Adrenal gland (tissue), 5 donors: ENCODE data around the gene EMC8.
"Not testable (repeated sequence)": the region's sequence is repeated elsewhere in the genome, so short reads cannot be mapped to it uniquely, and the experiment has no call there.

Source experiments
- CTCF ChIP-seq, 6 experiments: fragments of 450-650 bp in 4 of 6; fragments of 200-600 bp in 2 of 6; sonication (generic) in 1 of 6; IDR thresholded peaks; 1 replicate in 5 of 6; 2 replicates in 1 of 6; pipeline versions ENCODE4 v1.5.1 to v1.8.0; 2016 to 2021; ENCODE audit warnings: antibody characterized with exemption in 6 of 6, mild to moderate bottlenecking in 2 of 6, moderate library complexity in 1 of 6
- POLR2A ChIP-seq, 2 donors: fragments of 450-650 bp; IDR thresholded peaks; one replicate each; pipeline ENCODE4 v1.6.1; 2017; ENCODE audit warnings: antibody characterized with exemption in 2 of 2, mild to moderate bottlenecking in 2 of 2, moderate library complexity in 1 of 2
- donor health status: DM: no; HTN: no; CAD: no.

- not testable (repeated sequence) for TF ChIP-seq CTCF, POLR2A (IDR thresholded peaks at IDR 0.05)
These were observed 8.0 kb upstream of the EMC8 start for GRCh38 chr16:85807340-85807739.
